Left ventricle myocardium inferior (tissue), 1 donor: ENCODE measurements around the gene GLG1. TPM values are rescaled to one million over a fixed set of nuclear protein-coding genes. Genes with fewer than 3 reads are reported as not detected.

Source experiments
- DNase-seq: peaks from one replicate; pipeline ENCODE4 v3.0.0-alpha.2; 2020
- H3K27ac ChIP-seq: fragments of 200-600 bp; replicated peaks from 2 replicates; pipeline ENCODE4 v1.8.0; 2021
- H3K27me3 ChIP-seq: fragments of 200-600 bp; 2 replicates; pipeline ENCODE4 v1.8.0; 2021; ENCODE audit warnings: low read depth
- H3K36me3 ChIP-seq: fragments of 200-600 bp; 2 replicates; pipeline ENCODE4 v1.8.0; 2021
- H3K4me1 ChIP-seq: fragments of 200-600 bp; 2 replicates; pipeline ENCODE4 v1.8.0; 2021
- H3K4me3 ChIP-seq: fragments of 200-600 bp; 2 replicates; pipeline ENCODE4 v1.8.0; 2021; ENCODE audit warnings: mild to moderate bottlenecking, moderate library complexity
- H3K9me3 ChIP-seq: fragments of 200-600 bp; replicated peaks from 2 replicates; pipeline ENCODE4 v1.8.0; 2021
- CTCF ChIP-seq: fragments of 200-600 bp; IDR thresholded peaks from 2 replicates; pipeline ENCODE4 v1.8.0; 2021; ENCODE audit warnings: antibody characterized with exemption, mild to moderate bottlenecking, borderline replicate concordance
- intact Hi-C: fragments of 100-400 bp; cut with micrococcal nuclease; formaldehyde crosslinking; loops from one replicate; pipeline ENCODE4 v1.11.0; 2022
- total RNA-seq: library from RNA; stranded (reverse); fragmentation: NEBNext Ultra II Directional; extraction: Animal tissue kit (Norgen Biotek cat#: 25700); gene quantifications from one replicate; pipeline ENCODE4 v1.2.1, GENCODE V29; 2021
- donor health status: DM: no; HTN: yes; CAD: no; lungs with severe emphysema.

Gene GLG1
- total RNA-seq, 1 donor from 2014 or later = 72.7 TPM

- intact Hi-C loops = no loop called here
- TF ChIP-seq CTCF = no peak
- H3K4me3 ChIP-seq = no peak overlapping the region
- no peak for DNase-seq
- no peaks in the 10 kb centered on the region for H3K27me3 ChIP-seq
- no peaks in the 10 kb centered on the region for H3K9me3 ChIP-seq
- no peak overlapping the region for H3K27ac ChIP-seq
- H3K36me3 ChIP-seq = no peaks in the 10 kb centered on the region
- H3K4me1 ChIP-seq = peaks cover 67% of the 10 kb centered on the region
Observed at GRCh38 chr16:74574146-74574545, 32.8 kb downstream of the GLG1 start.

GRCh38 chr16:74573622-74574021 is 33.3 kb downstream of the GLG1 start:
- no peak for DNase-seq
- Histone ChIP-seq H3K27me3 (no peaks in the 10 kb centered on the region), H3K4me3 (no peak overlapping the region), H3K4me1 (peaks cover 62% of the 10 kb centered on the region), H3K9me3 (no peaks in the 10 kb centered on the region), H3K27ac (no peak overlapping the region), H3K36me3 (no peaks in the 10 kb centered on the region)
- no peak for TF ChIP-seq CTCF
- intact Hi-C loops = no loop called here

GRCh38 chr16:74570412-74571301 is 36.3 kb downstream of the GLG1 start:
- no peaks in the 10 kb centered on the region for H3K9me3 ChIP-seq
- intact Hi-C loops = no loop called here
- no peak overlapping the region for H3K4me3 ChIP-seq
- no peak for DNase-seq
- no peaks in the 10 kb centered on the region for H3K36me3 ChIP-seq
- H3K4me1 ChIP-seq = peaks cover 39% of the 10 kb centered on the region
- no peak for TF ChIP-seq CTCF
- no peaks in the 10 kb centered on the region for H3K27me3 ChIP-seq
- no peak overlapping the region for H3K27ac ChIP-seq

- intact Hi-C loops = no loop called here
- H3K4me3 ChIP-seq = no peak overlapping the region
- H3K4me1 ChIP-seq = peaks cover 29% of the 10 kb centered on the region
- no peak for TF ChIP-seq CTCF
- no peak overlapping the region for H3K27ac ChIP-seq
- H3K27me3 ChIP-seq = no peaks in the 10 kb centered on the region
- H3K36me3 ChIP-seq = no peaks in the 10 kb centered on the region
- H3K9me3 ChIP-seq = no peaks in the 10 kb centered on the region
- no peak for DNase-seq
Observed at GRCh38 chr16:74568961-74569631, 37.8 kb downstream of the GLG1 start.

- peaks cover 26% of the 10 kb centered on the region for H3K4me1 ChIP-seq
- H3K4me3 ChIP-seq = no peak overlapping the region
- TF ChIP-seq CTCF = no peak
- intact Hi-C loops = no loop called here
- no peaks in the 10 kb centered on the region for H3K9me3 ChIP-seq
- DNase-seq = no peak
- H3K27me3 ChIP-seq = no peaks in the 10 kb centered on the region
- H3K36me3 ChIP-seq = no peaks in the 10 kb centered on the region
- H3K27ac ChIP-seq = no peak overlapping the region
Observed at GRCh38 chr16:74567901-74568300, 39.0 kb downstream of the GLG1 start.
